ENCODE results near the gene UPK3BL1. TPM values are rescaled to one million over a fixed set of nuclear protein-coding genes. Genes with fewer than 3 reads are reported as not detected.
A peak's percentile ranks its signal among the peaks of the same experiment; 100 is the strongest.
"Not testable (repeated sequence)": the region's sequence is repeated elsewhere in the genome, so short reads cannot be mapped to it uniquely, and the experiment has no call there.

Gene UPK3BL1
- total RNA-seq, 2 experiments from 2014 or later = 27.2 to 28.4 TPM

GRCh38 chr7:102604431-102605145 lies 38.0 kb downstream of the UPK3BL1 start:
- H3K4me3 ChIP-seq (ENCODE audit: low read length); H3K4me1 Mint-ChIP-seq (ENCODE audit: low read depth); CTCF ChIA-PET; POLR2A ChIA-PET; H3K9me3 Mint-ChIP-seq; H3K36me3 ChIP-seq (ENCODE audit: insufficient read depth, low read length); H3K9me3 ChIP-seq (ENCODE audit: control insufficient read depth in 1 of 2, insufficient read depth in 1 of 2, low read length in 2 of 2); H3K27me3 ChIP-seq (ENCODE audit: control insufficient read depth in 1 of 2, insufficient read depth in 2 of 2, low read length in 2 of 2); DNase-seq; H3K27me3 Mint-ChIP-seq; H3K27ac Mint-ChIP-seq; H3K36me3 Mint-ChIP-seq (ENCODE audit: low read depth); H3K27ac ChIP-seq (ENCODE audit: low read depth in 1 of 2, low read length in 2 of 2); ATAC-seq (ENCODE audit: poor library complexity); intact Hi-C loops (cut with DNase I, micrococcal nuclease); H3K4me3 Mint-ChIP-seq; H3K4me1 ChIP-seq (ENCODE audit: insufficient read depth, low read length): not testable (repeated sequence)

- ATAC-seq (ENCODE audit: poor library complexity); H3K27ac Mint-ChIP-seq; H3K4me3 Mint-ChIP-seq; POLR2A ChIA-PET; H3K9me3 Mint-ChIP-seq; H3K27ac ChIP-seq (ENCODE audit: low read depth in 1 of 2, low read length in 2 of 2); H3K36me3 ChIP-seq (ENCODE audit: insufficient read depth, low read length); H3K36me3 Mint-ChIP-seq (ENCODE audit: low read depth); intact Hi-C loops (cut with DNase I, micrococcal nuclease); CTCF ChIA-PET; H3K9me3 ChIP-seq (ENCODE audit: control insufficient read depth in 1 of 2, insufficient read depth in 1 of 2, low read length in 2 of 2); H3K4me3 ChIP-seq (ENCODE audit: low read length); DNase-seq; H3K27me3 ChIP-seq (ENCODE audit: control insufficient read depth in 1 of 2, insufficient read depth in 2 of 2, low read length in 2 of 2); H3K4me1 Mint-ChIP-seq (ENCODE audit: low read depth); H3K27me3 Mint-ChIP-seq; H3K4me1 ChIP-seq (ENCODE audit: insufficient read depth, low read length): not testable (repeated sequence)
These were observed 40.3 kb downstream of the UPK3BL1 start for GRCh38 chr7:102602317-102602716.

- H3K27ac Mint-ChIP-seq; H3K9me3 Mint-ChIP-seq; ATAC-seq (ENCODE audit: poor library complexity); H3K27me3 Mint-ChIP-seq; H3K36me3 ChIP-seq (ENCODE audit: insufficient read depth, low read length); DNase-seq; H3K9me3 ChIP-seq (ENCODE audit: control insufficient read depth in 1 of 2, insufficient read depth in 1 of 2, low read length in 2 of 2); H3K27me3 ChIP-seq (ENCODE audit: control insufficient read depth in 1 of 2, insufficient read depth in 2 of 2, low read length in 2 of 2); H3K4me1 Mint-ChIP-seq (ENCODE audit: low read depth); H3K36me3 Mint-ChIP-seq (ENCODE audit: low read depth); H3K27ac ChIP-seq (ENCODE audit: low read depth in 1 of 2, low read length in 2 of 2); H3K4me3 ChIP-seq (ENCODE audit: low read length); intact Hi-C loops (cut with DNase I, micrococcal nuclease); CTCF ChIA-PET; H3K4me3 Mint-ChIP-seq; POLR2A ChIA-PET; H3K4me1 ChIP-seq (ENCODE audit: insufficient read depth, low read length): not testable (repeated sequence)
These were observed 42.9 kb downstream of the UPK3BL1 start for GRCh38 chr7:102599699-102600098.

GRCh38 chr7:102596036-102596435 lies 46.6 kb downstream of the UPK3BL1 start:
- H3K9me3 Mint-ChIP-seq; H3K27ac ChIP-seq (ENCODE audit: low read depth in 1 of 2, low read length in 2 of 2); H3K36me3 Mint-ChIP-seq (ENCODE audit: low read depth); H3K27me3 ChIP-seq (ENCODE audit: control insufficient read depth in 1 of 2, insufficient read depth in 2 of 2, low read length in 2 of 2); H3K36me3 ChIP-seq (ENCODE audit: insufficient read depth, low read length); H3K9me3 ChIP-seq (ENCODE audit: control insufficient read depth in 1 of 2, insufficient read depth in 1 of 2, low read length in 2 of 2); DNase-seq; H3K27ac Mint-ChIP-seq; CTCF ChIA-PET; H3K4me3 Mint-ChIP-seq; POLR2A ChIA-PET; H3K4me3 ChIP-seq (ENCODE audit: low read length); H3K4me1 ChIP-seq (ENCODE audit: insufficient read depth, low read length); H3K4me1 Mint-ChIP-seq (ENCODE audit: low read depth); ATAC-seq (ENCODE audit: poor library complexity); intact Hi-C loops (cut with DNase I, micrococcal nuclease); H3K27me3 Mint-ChIP-seq: not testable (repeated sequence)

- H3K27ac ChIP-seq (ENCODE audit: low read depth in 1 of 2, low read length in 2 of 2); H3K27me3 ChIP-seq (ENCODE audit: control insufficient read depth in 1 of 2, insufficient read depth in 2 of 2, low read length in 2 of 2); intact Hi-C loops (cut with DNase I, micrococcal nuclease); H3K36me3 ChIP-seq (ENCODE audit: insufficient read depth, low read length); H3K36me3 Mint-ChIP-seq (ENCODE audit: low read depth); H3K27me3 Mint-ChIP-seq; H3K9me3 ChIP-seq (ENCODE audit: control insufficient read depth in 1 of 2, insufficient read depth in 1 of 2, low read length in 2 of 2); H3K4me1 Mint-ChIP-seq (ENCODE audit: low read depth); CTCF ChIA-PET; POLR2A ChIA-PET; H3K4me3 Mint-ChIP-seq; H3K4me1 ChIP-seq (ENCODE audit: insufficient read depth, low read length); H3K4me3 ChIP-seq (ENCODE audit: low read length); DNase-seq; H3K9me3 Mint-ChIP-seq; H3K27ac Mint-ChIP-seq: not testable (repeated sequence)
- peak; percentile 68 for ATAC-seq (ENCODE audit: poor library complexity)
These were observed 48.8 kb downstream of the UPK3BL1 start for GRCh38 chr7:102593637-102594334.

- H3K4me1 ChIP-seq (ENCODE audit: insufficient read depth, low read length); H3K27ac ChIP-seq (ENCODE audit: low read depth in 1 of 2, low read length in 2 of 2); CTCF ChIA-PET; intact Hi-C loops (cut with DNase I, micrococcal nuclease); POLR2A ChIA-PET; H3K27me3 ChIP-seq (ENCODE audit: control insufficient read depth in 1 of 2, insufficient read depth in 2 of 2, low read length in 2 of 2); H3K27ac Mint-ChIP-seq; H3K27me3 Mint-ChIP-seq; H3K4me3 ChIP-seq (ENCODE audit: low read length); H3K9me3 Mint-ChIP-seq; H3K36me3 ChIP-seq (ENCODE audit: insufficient read depth, low read length); H3K9me3 ChIP-seq (ENCODE audit: control insufficient read depth in 1 of 2, insufficient read depth in 1 of 2, low read length in 2 of 2); H3K4me1 Mint-ChIP-seq (ENCODE audit: low read depth); H3K4me3 Mint-ChIP-seq; H3K36me3 Mint-ChIP-seq (ENCODE audit: low read depth): not testable (repeated sequence)
- peak; percentile 61 for ATAC-seq (ENCODE audit: poor library complexity)
- peak in 8 of 14 experiments; percentile 12 to 81 (median 40) for DNase-seq
These were observed 50.0 kb downstream of the UPK3BL1 start for GRCh38 chr7:102592477-102593019.

- H3K9me3 Mint-ChIP-seq; H3K4me1 ChIP-seq (ENCODE audit: insufficient read depth, low read length); H3K36me3 Mint-ChIP-seq (ENCODE audit: low read depth); H3K27ac ChIP-seq (ENCODE audit: low read depth in 1 of 2, low read length in 2 of 2); POLR2A ChIA-PET; H3K27ac Mint-ChIP-seq; H3K27me3 Mint-ChIP-seq; H3K27me3 ChIP-seq (ENCODE audit: control insufficient read depth in 1 of 2, insufficient read depth in 2 of 2, low read length in 2 of 2); H3K4me3 Mint-ChIP-seq; H3K4me1 Mint-ChIP-seq (ENCODE audit: low read depth); intact Hi-C loops (cut with DNase I, micrococcal nuclease); H3K4me3 ChIP-seq (ENCODE audit: low read length); DNase-seq; H3K9me3 ChIP-seq (ENCODE audit: control insufficient read depth in 1 of 2, insufficient read depth in 1 of 2, low read length in 2 of 2); H3K36me3 ChIP-seq (ENCODE audit: insufficient read depth, low read length); CTCF ChIA-PET: not testable (repeated sequence)
- peak; percentile 52 for ATAC-seq (ENCODE audit: poor library complexity)
These were observed 52.7 kb downstream of the UPK3BL1 start for GRCh38 chr7:102589857-102590256.

All from CD4-positive, alpha-beta T cell (primary cell).